Embryonic facial prominence (tissue), 1 donor: Measurements from ENCODE around the gene SRPX2.
"Not testable (repeated sequence)": the region's sequence is repeated elsewhere in the genome, so short reads cannot be mapped to it uniquely, and the experiment has no call there.

Experiments
- DNase-seq: peaks from one replicate; pipeline ENCODE4 v3.0.0-alpha.2; 2016; ENCODE audit errors: extremely low spot score

Gene SRPX2

DNA sequence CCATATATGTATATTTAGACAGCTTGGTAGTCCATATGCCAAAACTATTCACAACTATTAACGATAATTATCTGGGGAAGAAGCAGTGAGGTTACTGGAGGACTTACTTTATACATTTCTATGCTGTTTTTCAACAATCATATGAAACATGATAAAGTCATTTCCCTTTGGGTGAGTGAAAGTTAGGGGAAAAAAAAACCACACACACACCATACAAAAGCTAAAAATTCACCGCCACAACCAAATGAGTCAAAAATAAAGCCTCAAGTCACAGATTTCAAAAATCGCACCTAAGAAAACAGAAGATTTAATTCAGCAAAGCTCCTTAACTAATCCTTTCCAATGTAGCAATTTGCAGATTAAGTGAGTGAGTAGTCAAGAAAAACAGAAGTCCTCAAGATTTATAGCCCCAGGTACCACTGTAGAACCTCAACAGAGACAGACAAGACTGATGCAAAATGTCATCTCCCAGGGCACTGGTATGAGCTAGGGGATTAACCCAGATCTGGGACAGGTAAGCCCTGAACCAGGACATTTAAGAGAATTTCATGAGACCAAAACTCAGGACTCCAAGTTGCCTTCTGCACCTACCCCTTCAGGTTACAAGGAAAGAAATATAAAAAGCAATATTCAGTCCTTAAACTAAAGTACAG is 52.8 kb downstream of the SRPX2 start:
- no peak for DNase-seq

DNA sequence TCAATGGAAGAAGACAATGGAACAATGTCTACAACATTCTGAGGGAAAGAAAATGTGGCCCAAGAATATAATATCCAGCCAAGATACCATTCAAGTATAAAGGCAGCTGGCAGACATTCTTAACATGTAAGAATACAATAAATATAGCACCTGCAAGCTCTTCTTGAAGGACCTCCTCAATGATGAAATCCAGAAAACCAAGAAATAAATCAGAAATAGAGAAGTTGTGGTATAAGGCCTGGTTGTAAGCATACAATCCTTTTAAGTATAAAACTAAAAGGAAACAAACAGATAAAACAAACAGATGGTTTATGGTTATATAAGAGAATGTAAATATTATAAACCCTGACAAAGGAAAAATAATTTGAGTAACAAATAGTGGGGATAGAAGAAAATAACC is 54.6 kb downstream of the SRPX2 start:
- DNase-seq: no peak

DNA sequence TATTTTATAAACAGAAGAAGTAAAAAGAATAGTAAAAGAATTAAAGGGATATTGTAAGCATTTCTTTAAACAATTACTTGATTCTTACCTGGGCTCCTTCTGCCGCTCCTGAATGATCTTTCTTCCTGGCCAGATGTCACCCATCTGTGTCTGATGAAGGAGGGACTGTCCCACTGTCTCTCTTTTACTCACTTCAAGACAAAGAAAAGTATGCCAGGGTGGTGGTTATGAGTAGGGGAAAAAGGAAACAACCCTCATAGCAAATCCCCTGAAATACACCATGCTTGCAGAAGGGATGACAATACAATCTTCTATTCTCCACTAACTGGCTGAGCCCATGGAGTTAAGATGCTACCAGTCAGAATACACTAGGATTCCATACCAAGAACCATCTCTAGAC is 56.8 kb downstream of the SRPX2 start:
- no peak for DNase-seq

DNA sequence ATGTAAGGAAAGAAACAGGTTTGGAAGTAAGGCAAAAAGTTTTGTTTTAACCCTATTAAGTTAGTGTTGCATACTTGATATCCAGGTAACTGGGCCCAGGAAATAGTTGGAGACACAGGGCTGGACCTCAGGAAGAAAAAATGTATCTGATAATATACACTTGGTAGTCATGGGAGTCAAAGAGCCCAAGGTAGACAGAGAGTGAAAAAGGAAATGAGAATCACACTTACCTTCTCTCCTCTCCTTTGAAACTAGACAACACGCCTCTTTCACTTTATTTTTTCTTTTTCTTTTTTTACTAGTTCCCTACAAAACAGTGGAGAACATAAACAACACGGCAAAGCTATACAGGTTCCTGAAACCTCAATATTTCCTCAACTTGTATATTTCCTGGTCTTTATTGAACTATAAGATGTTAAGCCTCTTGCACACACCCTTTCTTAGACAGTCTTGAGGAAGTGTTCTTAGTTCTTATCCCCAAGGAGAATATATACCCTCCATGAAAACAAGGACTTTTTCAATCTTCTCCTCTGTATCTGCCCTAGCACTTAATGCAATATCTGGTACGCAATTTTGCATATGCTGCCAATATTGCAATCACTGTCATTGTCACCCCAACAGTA is 60.7 kb downstream of the SRPX2 start:
- no peak for DNase-seq

DNA sequence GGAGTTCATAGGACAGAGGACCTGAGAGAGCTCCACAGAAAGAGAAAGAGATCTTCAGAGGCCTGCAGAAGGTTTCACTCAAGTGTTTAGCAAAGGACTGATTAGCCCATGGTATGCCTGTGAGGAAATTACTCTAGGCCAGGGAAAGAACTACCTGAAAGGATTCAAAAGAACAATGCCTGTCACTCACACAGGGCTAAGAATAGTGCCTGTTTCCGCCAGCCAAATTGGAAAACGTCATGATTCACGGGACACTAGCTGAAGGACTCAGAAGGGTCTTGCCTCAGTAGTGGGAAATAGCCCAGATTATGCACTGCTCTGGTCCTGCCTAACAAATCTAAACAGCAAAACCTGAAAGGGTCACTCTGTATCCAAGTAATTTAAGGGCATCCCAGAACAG is 66.8 kb downstream of the SRPX2 start:
- DNase-seq: no peak

DNA sequence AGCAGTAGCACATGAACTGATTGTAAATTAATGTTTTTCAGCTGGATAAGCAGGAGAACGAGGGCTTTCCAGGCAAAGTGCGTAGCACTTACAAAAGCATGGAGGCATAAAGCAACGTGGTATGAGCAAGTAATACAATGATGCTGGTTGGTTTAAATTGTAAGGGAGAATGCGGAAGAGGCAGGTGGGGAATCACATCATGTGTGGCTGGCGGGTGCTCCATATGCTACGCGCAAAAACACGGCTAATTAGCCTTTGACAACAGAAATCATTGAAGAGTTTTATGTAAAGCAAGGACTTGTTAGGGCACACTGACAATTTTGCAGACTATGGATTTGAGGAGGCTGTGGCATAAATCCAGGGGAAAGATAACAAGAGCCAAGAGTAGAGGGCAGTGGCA is 73.4 kb downstream of the SRPX2 start:
- DNase-seq: no peak

DNA sequence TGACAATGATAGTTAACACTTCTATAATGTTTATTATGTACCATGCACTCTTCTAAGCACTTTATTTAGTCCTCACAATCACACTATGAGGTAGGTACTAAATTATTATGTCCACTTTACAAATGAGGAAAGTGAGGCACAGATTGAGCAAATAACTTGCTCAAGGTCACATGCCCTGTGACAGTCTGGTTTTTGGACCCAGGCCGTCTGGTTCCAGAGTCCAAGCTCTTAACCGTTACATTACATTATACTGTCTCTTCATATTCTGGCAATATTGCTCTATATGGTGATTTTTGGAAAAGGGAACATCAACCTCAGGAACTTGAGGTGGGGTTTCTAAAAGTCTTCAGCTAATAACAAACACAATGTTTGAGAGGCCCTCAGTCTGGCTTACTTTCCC is 75.1 kb downstream of the SRPX2 start:
- DNase-seq: no peak

DNA sequence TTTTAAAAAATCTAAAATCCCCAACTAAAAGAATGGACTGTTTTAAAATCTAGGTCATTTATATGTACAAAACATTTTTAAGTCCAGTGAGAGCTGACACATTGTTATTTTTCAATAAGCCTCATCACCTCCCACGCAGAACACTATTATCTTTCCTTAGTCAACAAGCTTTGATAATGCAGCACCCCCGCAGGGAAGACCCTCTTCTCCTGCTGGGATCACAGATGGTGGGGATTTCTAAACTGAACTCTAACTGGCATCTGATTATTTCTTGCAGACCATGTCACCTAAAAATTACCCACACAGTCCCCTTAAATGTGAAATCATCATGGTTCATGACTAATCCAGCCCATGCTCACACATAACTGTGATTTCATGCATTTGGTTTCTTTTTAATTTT is 76.3 kb downstream of the SRPX2 start:
- DNase-seq: no peak

DNA sequence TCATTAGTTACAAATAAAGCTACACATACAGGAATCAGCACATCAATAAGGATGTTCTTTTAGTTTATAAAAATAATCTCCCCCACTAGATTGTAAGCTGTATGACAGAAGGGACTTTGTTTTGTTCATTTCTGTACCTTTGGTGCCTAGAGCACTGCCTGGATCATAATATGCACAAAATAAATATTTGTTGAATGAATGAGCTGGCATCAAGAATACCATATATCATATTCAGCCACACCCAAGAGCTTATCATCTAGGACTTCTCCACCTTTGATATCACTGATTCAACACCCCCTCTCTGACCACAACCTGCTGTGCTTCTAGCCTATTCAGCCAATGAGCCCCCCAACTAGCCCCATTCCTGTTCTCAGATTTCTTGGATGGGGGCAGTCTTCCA is 77.3 kb downstream of the SRPX2 start:
- no peak for DNase-seq

DNA sequence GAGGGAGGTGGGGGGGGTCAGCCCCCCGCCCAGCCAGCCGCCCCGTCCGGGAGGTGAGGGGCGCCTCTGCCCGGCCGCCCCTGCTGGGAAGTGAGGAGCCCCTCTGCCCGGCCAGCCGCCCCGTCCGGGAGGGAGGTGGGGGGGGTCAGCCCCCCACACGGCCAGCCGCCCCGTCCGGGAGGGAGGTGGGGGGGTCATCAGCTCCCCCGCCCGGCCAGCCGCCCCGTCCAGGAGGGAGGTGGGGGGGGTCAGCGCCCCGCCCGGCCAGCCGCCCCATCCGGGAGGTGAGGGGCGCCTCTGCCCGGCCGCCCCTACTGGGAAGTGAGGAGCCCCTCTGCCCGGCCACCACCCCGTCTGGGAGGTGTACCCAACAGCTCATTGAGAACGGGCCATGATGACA is 80.0 kb downstream of the SRPX2 start:
- not testable (repeated sequence) for DNase-seq
